Fibroblast of pulmonary artery (primary cell): ENCODE data around the gene CYB561A3.

Experiments used
- DNase-seq: peaks from one replicate; pipeline ENCODE4 v3.0.0-alpha.2; 2010; ENCODE audit warnings: low read depth
- H3K4me3 ChIP-seq: replicated peaks from 2 replicates; pipeline ENCODE4 v1.5.1; 2011; ENCODE audit warnings: low read depth, mild to moderate bottlenecking, control low read depth, low read length, moderate library complexity
- CTCF ChIP-seq: IDR thresholded peaks from 2 replicates; pipeline ENCODE4 v1.5.1; 2011; ENCODE audit warnings: mild to moderate bottlenecking, control low read depth, low read length, inconsistent platforms; ENCODE audit errors: missing control alignments

Gene CYB561A3

GRCh38 chr11:61337706-61338470 lies 23.8 kb downstream of the CYB561A3 start:
- no peak for TF ChIP-seq CTCF
- no peak for DNase-seq
- H3K4me3 ChIP-seq = no peak overlapping the region

- peak; percentile 97 for TF ChIP-seq CTCF
- H3K4me3 ChIP-seq = no peak overlapping the region
- DNase-seq = peak; percentile 80
Observed at GRCh38 chr11:61336171-61336935, 25.3 kb downstream of the CYB561A3 start.

GRCh38 chr11:61335355-61335710 lies 26.3 kb downstream of the CYB561A3 start:
- DNase-seq = no peak
- TF ChIP-seq CTCF = no peak
- no peak overlapping the region for H3K4me3 ChIP-seq

DNA sequence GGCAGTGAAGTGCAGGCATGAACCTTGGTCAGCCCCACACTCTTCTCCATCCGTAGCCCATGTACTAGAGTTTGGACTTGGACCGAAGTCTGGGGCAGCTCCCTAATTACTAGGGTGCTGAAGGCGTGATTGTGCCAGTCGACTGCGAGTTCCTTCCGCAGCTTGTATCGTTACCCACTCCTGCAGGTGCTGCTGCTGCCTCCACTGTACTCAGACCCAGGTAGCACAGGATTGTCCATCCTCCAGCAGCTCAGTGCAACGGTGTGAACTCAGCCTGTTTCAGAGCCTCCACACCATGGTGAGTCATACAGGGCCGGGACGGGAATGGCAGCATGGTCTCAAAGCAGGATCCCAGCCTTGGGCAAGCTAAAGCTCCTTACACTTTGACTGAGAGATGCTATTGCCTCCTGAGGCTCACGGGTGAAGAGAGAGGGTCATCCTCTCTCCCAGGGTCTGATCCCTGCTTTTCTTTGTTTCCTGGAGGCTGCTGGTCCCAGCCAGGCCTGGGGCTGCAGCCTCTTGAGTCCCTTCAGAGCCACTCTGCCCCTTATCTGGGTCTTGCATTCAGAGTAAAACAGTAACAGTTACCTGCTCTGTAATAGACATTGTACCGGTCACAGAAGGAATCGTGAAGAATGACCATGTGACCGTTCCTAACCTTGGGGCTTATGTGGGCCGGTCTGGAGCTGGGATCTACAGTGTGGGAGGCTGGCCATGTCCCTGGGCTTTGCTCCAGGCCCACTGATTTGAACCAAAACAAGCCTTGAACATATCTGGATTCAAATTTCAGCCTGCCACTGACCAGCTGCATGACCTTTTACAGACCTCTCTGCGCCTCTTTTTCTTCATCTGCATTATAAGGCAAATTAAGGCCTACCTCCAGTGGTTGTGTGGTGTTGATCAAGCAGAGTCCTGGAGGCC lies 27.0 kb downstream of the CYB561A3 start:
- H3K4me3 ChIP-seq = no peak overlapping the region
- peak; percentile 36 for DNase-seq
- no peak for TF ChIP-seq CTCF

- peak overlapping the region; percentile 92 for H3K4me3 ChIP-seq
- TF ChIP-seq CTCF = no peak
- DNase-seq = no peak
Observed at GRCh38 chr11:61333550-61334433, 27.9 kb downstream of the CYB561A3 start.
